Activated T-cell treated with anti-CD3 and anti-CD28 coated beads, Interleukin-2, amount 50 U/mL, for 72 hours (primary cell): ENCODE data around the gene KCNK17. TPM values are rescaled to one million over a fixed set of nuclear protein-coding genes. Genes with fewer than 3 reads are reported as not detected.

Experiments used
- ATAC-seq, 2 donors: fragments of 150-1000 bp; cut with Tn5 transposase; replicated peaks in 1 of 2; 2 replicates each; pipeline ENCODE4 v1.10.0; 2021; ENCODE audit warnings: moderate library complexity in 2 of 2, mild to moderate bottlenecking in 1 of 2
- DNase-seq, 2 donors: peaks; one replicate each; pipeline ENCODE4 v3.0.0; 2021 to 2022; ENCODE audit warnings: mixed read lengths in 1 of 2
- H3K27ac Mint-ChIP-seq: one replicate; pipeline ENCODE4 v1.8.0; 2022; ENCODE audit warnings: mild to moderate bottlenecking, moderate library complexity, mixed read lengths
- H3K27me3 Mint-ChIP-seq: one replicate; pipeline ENCODE4 v1.8.0; 2022; ENCODE audit warnings: low read depth, mixed read lengths
- H3K36me3 Mint-ChIP-seq, 2 donors: one replicate each; pipeline ENCODE4 v1.8.0; 2022; ENCODE audit warnings: mixed read lengths in 2 of 2, mild to moderate bottlenecking in 1 of 2; ENCODE audit not compliant: insufficient read depth in 2 of 2
- H3K4me1 Mint-ChIP-seq: one replicate; pipeline ENCODE4 v1.8.0; 2022; ENCODE audit warnings: low read depth, mixed read lengths
- H3K4me3 Mint-ChIP-seq, 2 donors: one replicate each; pipeline ENCODE4 v1.8.0; 2022; ENCODE audit warnings: mild to moderate bottlenecking in 2 of 2, mixed read lengths in 2 of 2, moderate library complexity in 2 of 2
- H3K9me3 Mint-ChIP-seq, 2 donors: one replicate each; pipeline ENCODE4 v1.8.0; 2022; ENCODE audit warnings: mixed read lengths in 2 of 2
- total RNA-seq, 2 donors: library from RNA; stranded (reverse); gene quantifications; one replicate each; pipeline ENCODE4 v1.2.3, GENCODE V29; 2022

KCNK17 gene
- total RNA-seq, 2 donors from 2014 or later, result not detected

DNA sequence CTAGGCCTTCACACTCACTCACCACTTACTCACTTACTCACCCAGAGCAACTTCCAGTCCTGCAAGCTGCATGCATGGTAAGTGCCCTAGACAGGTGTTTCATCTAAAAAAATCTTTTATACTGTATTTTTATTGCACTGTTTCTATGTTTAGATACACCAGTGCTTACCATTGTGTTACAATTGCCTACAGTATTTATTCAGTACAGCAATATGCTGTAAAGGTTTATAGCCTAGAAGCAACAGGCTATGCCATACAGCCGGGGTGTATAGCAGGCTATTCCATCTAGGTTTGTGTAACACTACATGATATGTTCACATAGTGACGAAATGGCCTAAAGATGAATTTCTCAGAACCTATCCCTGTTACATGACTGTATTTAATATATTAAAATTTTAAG, 47.8 kb downstream of the KCNK17 start:
- no peak for DNase-seq
- Mint-ChIP-seq H3K27me3 (peaks cover 10% of the 10 kb centered on the region), H3K4me1 (peaks cover 30% of the 10 kb centered on the region), H3K27ac (no peak overlapping the region), H3K36me3 (no peaks in the 10 kb centered on the region), H3K9me3 (no peaks in the 10 kb centered on the region), H3K4me3 (no peak overlapping the region)
- ATAC-seq, result no peak

DNA sequence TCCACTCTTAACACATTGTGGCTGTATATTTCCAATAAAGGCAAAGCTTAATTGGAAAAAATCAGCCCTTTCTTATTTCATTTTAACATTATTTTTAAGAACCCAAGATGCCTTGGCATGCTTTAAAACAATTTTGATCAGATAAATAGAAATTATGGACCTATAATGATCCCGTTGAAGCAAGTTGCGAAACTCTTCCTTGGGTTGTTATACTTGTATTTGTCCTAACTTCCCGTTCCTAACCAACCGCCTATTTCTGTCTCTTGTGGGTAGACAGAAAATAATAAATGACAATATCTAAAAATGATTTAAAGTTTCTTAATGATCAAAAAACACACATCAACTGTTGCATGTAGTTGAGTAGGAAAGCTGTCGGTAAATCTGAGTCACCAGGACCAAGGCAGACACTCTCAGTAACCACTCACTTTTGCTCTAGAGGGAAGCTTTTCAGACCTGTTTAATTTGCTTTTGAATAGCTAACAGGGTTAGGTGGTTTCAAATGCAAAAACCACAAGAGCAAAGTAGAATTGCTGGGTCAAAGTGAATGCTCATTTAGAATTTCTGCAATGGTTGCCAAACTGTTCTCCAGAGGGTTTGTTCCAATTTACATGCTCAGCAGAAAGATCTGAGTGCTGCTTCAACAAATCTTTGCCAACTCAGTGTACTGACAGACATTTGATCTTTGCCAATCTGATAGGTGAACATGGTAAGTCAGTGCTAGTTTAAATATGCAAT, 50.7 kb downstream of the KCNK17 start:
- Mint-ChIP-seq H3K36me3 (no peaks in the 10 kb centered on the region), H3K27me3 (peaks cover 29% of the 10 kb centered on the region), H3K4me1 (peaks cover 30% of the 10 kb centered on the region), H3K4me3 (peak overlapping the region; percentile 18 to 51), H3K9me3 (no peaks in the 10 kb centered on the region), H3K27ac (peak overlapping the region; percentile 27)
- ATAC-seq (peak; percentile 97), DNase-seq (peak; percentile 28)

DNA sequence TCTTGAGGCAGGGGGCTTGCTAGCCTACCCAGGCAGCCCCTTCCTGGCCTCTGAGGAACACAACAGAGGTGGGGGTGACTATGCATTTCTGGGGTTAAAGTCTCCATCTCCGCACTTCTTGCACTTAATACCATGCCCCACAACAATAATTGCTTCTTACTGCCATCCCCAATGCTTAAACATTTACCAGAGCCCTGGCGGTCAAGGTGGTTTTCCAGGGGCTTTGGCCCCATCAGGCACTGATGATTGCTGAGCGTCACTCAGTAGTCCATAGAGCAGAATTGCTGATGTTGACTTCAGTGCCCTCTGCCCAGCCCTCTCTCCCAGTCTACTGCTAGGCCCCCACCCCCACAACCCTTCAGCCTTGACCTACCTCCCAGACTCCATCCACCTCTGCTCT, 52.5 kb downstream of the KCNK17 start:
- ATAC-seq (no peak), DNase-seq (no peak)
- H3K4me3 Mint-ChIP-seq, result no peak overlapping the region
- no peaks in the 10 kb centered on the region for H3K9me3 Mint-ChIP-seq
- no peaks in the 10 kb centered on the region for H3K36me3 Mint-ChIP-seq
- peaks cover 29% of the 10 kb centered on the region for H3K27me3 Mint-ChIP-seq
- no peak overlapping the region for H3K27ac Mint-ChIP-seq
- peaks cover 20% of the 10 kb centered on the region for H3K4me1 Mint-ChIP-seq

DNA sequence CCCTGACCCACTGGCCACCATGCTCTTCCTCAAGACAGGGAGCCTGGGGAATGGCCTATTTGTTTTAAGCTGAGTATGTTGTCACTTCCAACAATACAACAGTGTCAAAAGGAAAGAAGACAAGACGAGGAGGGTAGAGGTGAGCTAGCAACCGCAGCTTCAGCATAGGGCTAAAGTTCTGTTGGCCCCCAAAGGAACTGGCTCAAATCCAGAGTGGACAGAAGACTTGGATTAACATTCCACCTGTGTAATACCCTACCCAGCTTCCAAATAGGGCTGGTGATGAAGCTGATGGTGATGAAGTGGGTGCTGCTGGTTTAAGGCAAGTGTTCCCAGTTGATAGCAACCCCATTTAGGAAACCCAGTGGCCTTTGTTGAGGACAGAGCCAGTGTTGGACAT, 53.3 kb downstream of the KCNK17 start:
- H3K27ac Mint-ChIP-seq, result no peak overlapping the region
- peaks cover 29% of the 10 kb centered on the region for H3K27me3 Mint-ChIP-seq
- ATAC-seq (no peak), DNase-seq (no peak)
- no peaks in the 10 kb centered on the region for H3K9me3 Mint-ChIP-seq
- no peaks in the 10 kb centered on the region for H3K36me3 Mint-ChIP-seq
- no peak overlapping the region for H3K4me3 Mint-ChIP-seq
- peaks cover 21% of the 10 kb centered on the region for H3K4me1 Mint-ChIP-seq

DNA sequence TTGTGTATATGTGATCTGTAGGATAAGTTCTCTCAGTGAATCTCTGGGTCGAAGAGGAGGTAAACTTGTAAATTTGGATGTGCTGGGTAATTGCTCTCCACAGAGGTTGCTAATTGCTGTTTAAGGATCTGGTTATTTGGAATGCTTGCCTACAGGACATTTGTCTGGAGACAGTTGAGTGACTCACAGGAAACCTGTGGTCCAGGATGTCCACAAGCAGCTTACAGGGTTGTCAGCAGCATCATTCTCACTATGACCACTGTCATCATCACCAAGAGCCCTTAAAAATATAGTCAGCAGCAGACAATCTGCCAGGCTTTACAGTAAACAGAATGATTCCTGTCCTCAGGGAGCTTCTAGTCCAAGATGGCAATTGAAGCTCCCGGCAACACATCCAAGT, 53.8 kb downstream of the KCNK17 start:
- no peaks in the 10 kb centered on the region for H3K36me3 Mint-ChIP-seq
- no peak overlapping the region for H3K4me3 Mint-ChIP-seq
- no peak overlapping the region for H3K27ac Mint-ChIP-seq
- ATAC-seq (no peak), DNase-seq (no peak)
- peaks cover 22% of the 10 kb centered on the region for H3K4me1 Mint-ChIP-seq
- no peaks in the 10 kb centered on the region for H3K9me3 Mint-ChIP-seq
- peaks cover 29% of the 10 kb centered on the region for H3K27me3 Mint-ChIP-seq

DNA sequence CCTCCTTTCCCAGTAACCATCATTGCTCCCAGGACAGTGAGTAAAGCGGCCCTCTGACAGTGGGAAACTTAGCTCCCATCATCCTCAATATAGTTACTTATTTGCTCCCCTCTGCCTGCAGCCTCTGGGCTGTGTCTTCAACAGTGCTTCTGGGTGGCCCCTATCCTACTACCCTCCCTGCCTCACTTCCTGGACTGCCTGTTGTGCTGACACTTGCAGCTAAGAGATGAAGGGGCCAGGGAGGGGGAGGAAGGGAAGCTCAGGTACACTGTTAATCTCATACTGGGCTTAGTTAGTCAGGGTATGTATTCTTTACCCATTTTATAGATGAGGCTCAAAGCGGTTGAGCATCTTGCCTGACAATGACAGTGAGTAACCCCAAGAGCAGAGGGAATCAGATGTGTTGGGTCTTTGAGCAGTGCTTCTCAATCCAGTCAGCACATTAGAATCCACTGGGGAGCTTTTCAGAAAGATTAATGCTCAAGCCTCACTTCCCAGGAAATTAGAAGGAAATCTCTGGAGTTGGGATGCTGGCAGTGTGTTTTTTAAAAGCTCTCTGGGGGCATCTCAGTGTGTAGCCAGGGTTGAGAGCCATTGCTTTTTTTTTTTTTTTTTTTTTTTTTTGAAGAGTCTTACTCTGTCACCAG, 57.8 kb downstream of the KCNK17 start:
- peaks cover 35% of the 10 kb centered on the region for H3K27me3 Mint-ChIP-seq
- peaks cover 12% of the 10 kb centered on the region for H3K4me1 Mint-ChIP-seq
- H3K4me3 Mint-ChIP-seq, result no peak overlapping the region
- H3K36me3 Mint-ChIP-seq, result peaks cover 0 to 3% of the 10 kb centered on the region in 2 donors
- H3K9me3 Mint-ChIP-seq, result peaks cover 2 to 4% of the 10 kb centered on the region in 2 donors
- no peak overlapping the region for H3K27ac Mint-ChIP-seq
- ATAC-seq, result no peak
- no peak for DNase-seq

DNA sequence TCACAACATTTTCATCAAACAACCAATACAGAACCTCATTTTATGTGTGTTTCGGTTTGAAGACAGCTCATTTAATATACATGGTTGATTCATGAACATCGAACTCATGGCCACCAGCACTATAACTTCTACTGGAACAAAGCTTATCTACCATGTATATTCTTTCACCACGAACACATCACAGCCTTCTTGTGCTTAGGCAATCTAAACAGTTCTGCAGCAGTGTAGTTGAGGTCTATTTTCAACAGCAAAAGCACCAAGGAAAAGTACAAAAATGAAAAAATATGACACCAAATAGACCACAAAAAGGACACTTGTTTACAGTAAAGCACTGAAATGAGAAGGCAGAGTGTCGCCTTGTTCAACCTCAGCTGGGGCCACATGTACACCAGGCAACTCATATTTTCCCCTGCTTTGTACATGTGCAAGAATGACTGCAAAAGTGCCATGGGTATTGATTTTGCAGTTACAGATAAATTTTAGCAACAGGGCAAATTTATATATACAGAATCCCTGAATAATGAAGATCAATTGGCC, 59.2 kb downstream of the KCNK17 start:
- Mint-ChIP-seq H3K4me1 (peaks cover 12% of the 10 kb centered on the region), H3K9me3 (peaks cover 2 to 4% of the 10 kb centered on the region in 2 donors), H3K27me3 (peaks cover 22% of the 10 kb centered on the region), H3K4me3 (no peak overlapping the region), H3K27ac (no peak overlapping the region), H3K36me3 (peaks cover 0 to 3% of the 10 kb centered on the region in 2 donors)
- ATAC-seq (peak; percentile 83 to 89), DNase-seq (peak; percentile 7 to 27)

DNA sequence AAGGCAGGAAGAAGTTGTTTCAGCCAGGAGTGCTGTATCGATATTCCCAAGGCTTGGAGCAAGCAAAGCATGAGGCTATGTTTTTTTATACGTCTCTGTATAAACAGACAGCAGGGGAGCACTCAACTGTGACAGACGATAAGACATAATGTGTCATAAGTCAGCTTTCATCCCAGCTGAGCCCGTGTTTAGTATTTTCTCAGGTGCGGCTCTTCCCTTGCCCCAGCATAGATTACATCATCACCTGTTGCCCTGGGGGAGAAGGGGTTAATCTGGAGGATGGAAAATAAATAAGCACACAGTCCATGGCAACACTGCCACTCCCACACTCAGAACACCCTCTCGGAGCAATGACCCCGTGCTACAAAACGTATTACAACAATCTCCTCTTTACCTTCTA, 62.8 kb downstream of the KCNK17 start:
- no peak for ATAC-seq

DNA sequence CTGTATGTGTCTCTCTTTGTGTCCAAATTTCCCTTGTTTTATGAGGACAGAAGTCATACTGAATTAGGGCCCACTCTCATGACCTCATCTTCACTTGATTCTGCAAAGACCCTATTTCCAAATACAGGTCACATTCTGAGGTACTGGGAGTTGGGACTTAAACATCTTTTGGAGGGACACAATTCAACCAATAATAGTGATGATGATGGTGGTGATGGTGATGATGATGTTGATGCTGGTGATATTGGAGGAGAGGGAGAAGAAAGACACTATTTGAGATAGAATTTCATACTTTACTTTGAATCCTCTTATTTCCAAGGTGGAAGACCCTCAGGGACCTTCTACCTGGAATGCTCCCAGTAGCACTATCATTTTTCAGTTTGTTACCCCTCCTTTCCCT, 63.7 kb downstream of the KCNK17 start:
- Mint-ChIP-seq H3K27ac (no peak overlapping the region), H3K4me3 (no peak overlapping the region), H3K4me1 (peaks cover 16% of the 10 kb centered on the region)

More for the DNA sequence above, 62.8 kb downstream of the KCNK17 start:
- H3K36me3 Mint-ChIP-seq, result peaks cover 0 to 3% of the 10 kb centered on the region in 2 donors
- DNase-seq, result no peak
- peaks cover 20% of the 10 kb centered on the region for H3K4me1 Mint-ChIP-seq
- no peak overlapping the region for H3K27ac Mint-ChIP-seq
- H3K27me3 Mint-ChIP-seq, result peaks cover 16% of the 10 kb centered on the region
- H3K9me3 Mint-ChIP-seq, result peaks cover 2 to 4% of the 10 kb centered on the region in 2 donors
- H3K4me3 Mint-ChIP-seq, result no peak overlapping the region

DNA sequence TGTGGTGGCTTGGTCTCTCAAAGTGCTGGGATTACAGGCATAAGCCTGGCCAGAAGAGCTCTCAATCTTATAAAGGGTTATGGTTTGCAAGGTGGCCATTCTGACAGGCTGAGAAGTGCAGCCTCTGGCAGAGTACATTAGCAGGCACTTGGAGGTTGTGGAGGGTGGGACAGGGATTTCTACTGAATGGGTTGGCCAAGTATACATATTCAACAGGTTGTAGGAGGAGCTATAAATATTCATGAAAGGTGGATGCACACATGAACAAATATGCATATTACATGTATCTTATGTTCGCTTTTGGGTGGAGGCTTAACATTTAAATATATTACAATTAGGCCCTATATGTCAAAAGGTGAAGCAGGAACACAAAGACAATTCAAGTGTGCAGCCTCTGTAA, 64.9 kb downstream of the KCNK17 start:
- DNase-seq (no peak), ATAC-seq (no peak)
- H3K4me3 Mint-ChIP-seq, result no peak overlapping the region
- H3K27ac Mint-ChIP-seq, result no peak overlapping the region
- peaks cover 8% of the 10 kb centered on the region for H3K4me1 Mint-ChIP-seq
- peaks cover 16% of the 10 kb centered on the region for H3K27me3 Mint-ChIP-seq
- no peaks in the 10 kb centered on the region for H3K36me3 Mint-ChIP-seq
- peaks cover 0 to 1% of the 10 kb centered on the region in 2 donors for H3K9me3 Mint-ChIP-seq

More for the DNA sequence above, 63.7 kb downstream of the KCNK17 start:
- DNase-seq (no peak), ATAC-seq (no peak)
- H3K9me3 Mint-ChIP-seq, result peaks cover 2 to 4% of the 10 kb centered on the region in 2 donors
- peaks cover 16% of the 10 kb centered on the region for H3K27me3 Mint-ChIP-seq
- H3K36me3 Mint-ChIP-seq, result peaks cover 0 to 3% of the 10 kb centered on the region in 2 donors

Other genes with a start within 250 kb of the KCNK17 start
- 10 to 100 TPM; 21.0 to 22.0 TPM for gene SAYSD1, start 199.2 kb downstream of the KCNK17 start, total RNA-seq
- gene KCNK5, start 84.9 kb downstream of the KCNK17 start, total RNA-seq, result 10 to 100 TPM; 10.9 to 14.7 TPM
- gene KCNK16, start 8.3 kb upstream of the KCNK17 start, total RNA-seq, result not detected